HG03342 (cell line): ENCODE results near the gene TBCD.
"Not testable (repeated sequence)": the region's sequence is repeated elsewhere in the genome, so short reads cannot be mapped to it uniquely, and the experiment has no call there.

Experiments
- ATAC-seq: cut with Tn5 transposase; IDR thresholded peaks from one replicate; pipeline ENCODE4 v1.9.1; 2021; ENCODE audit warnings: mild to moderate bottlenecking, moderate library complexity; ENCODE audit not compliant: unreplicated experiment

TBCD gene

DNA sequence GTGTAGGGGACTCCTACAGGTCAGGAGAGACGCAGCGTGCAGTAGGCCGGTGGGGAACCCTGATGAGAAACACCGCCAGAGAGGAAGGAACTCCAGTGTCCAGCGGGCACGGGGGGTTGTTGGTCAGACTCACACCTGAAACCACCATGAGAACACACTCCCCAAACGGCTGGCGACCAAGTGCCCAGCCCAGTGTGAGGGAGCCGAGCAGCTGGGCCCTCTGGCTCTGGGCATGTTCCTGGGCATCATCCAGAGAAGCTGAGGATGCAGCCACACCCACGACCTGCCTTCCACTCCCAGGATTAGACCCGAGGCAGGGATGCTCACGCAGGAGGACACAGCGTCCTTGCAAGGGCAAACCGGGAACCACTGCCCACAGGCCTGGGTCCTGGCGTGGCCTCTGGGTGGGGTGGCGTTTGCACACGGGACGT is 196.2 kb downstream of the TBCD start:
- ATAC-seq = no peak

DNA sequence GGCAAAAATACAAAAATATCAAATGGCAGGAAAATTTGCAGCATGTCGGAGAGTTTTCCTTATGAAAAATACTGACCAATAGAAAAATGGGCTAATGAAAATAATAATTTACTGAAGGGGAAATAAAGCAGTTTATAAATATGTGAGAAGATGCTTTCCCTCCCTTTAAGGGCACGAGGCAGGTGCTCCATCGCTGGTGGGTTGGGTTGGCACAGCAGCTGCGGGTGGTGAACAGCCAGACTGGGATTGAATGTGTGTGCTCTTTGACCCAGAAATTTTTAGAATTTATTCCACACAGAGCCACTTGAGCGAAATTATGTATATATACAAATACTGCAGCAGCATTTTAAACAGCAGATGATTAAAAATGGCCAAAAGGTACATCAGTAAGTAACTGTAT is 197.1 kb downstream of the TBCD start:
- ATAC-seq = no peak

DNA sequence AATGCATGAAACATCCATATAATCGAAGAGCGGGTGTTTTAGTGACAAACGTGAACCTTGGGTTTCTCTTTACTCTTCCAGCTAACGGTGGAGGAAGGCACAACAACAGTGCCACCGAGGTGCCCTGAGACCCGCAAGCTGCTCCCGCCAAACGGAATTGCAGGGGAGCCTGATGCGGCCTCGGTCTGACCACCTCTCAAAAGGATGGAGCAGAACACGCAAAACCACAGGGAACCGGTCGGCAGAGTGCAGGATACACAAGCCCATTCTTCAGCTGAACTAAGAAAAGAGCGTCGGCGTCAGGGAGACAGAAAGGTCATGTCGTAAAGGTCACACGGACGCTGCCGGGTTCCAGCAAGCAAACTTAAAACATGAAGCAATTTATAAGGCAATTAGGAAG is 197.5 kb downstream of the TBCD start:
- ATAC-seq = no peak

DNA sequence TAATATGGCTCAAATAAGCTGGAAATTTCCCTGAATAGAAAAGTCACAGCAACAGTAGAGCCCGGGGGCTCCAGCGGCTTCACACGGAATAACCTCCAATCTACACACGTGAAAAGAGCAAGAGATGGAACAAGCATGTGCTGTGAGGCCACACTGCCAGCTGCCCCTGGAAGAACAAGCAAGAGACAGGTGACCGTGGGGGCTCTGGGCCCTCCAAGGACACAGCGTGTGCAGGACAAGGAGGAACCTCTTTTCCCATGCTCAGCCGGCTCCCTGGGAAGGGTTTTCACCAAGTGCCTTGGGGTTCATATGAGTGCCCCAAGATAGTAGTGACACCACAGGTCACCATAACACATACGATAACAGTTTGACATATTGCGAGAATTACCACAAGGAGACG is 198.1 kb downstream of the TBCD start:
- ATAC-seq = no peak

DNA sequence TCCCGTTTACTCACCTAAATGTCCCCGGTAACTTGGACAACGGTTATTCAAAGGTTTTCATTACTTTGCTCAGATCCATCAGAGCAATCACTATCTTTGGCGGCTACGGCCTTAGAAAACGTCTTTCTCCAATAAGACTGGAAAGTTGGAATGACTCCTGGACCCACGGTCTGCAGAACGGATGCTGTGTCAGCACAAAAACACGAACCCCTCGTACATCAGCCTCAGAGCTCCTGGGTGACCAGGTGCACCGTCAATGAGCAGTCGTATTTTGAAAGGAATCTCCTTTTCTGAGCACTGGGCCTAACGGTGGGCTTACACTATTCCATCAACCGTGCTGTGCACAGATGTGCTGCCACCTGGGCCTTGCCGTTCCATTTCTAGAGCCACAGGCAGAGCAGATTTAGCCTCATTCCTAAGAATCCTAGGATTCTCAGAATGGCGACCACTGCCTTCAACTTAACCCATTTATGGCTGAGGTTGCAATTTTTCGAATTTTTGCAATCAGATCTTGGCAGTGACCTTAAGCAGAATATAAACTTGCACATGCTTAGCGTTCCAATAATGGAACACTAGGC is 198.7 kb downstream of the TBCD start:
- no peak for ATAC-seq

DNA sequence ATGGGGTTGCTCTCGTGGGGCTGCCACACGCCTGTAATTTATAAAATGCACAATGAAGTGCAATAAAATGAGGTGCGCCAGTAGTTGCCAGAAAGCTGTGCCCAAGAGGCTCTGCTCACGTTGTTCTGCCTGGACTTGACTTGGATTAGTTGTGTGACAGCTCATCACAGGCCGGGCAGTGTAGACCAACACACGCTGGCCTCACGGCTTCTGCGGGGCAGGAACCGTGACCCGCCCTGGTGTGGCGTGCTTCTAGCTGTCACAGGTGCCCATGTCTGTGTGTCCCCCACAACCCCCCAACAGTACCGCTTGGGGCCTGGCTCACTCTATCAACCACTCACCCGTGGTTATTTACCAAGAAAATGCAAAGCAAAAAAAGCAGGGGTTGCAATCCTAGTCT is 200.2 kb downstream of the TBCD start:
- no peak for ATAC-seq

DNA sequence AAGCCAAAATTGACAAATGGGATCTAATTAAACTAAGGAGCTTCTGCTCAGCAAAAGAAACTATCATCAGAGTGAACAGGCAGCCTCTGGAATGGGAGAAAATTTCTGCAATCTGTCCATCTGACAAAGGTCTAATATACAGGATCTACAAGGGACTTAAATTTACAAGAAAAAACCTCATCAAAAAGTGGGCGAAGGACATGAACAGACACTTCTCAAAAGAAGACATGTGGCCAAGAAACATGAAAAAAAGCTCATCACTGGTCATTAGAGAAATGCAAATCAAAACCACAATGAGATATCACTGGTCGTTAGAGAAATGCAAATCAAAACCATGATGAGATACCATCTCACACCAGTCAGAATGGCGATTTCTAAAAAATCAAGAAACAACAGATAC is 203.2 kb downstream of the TBCD start:
- ATAC-seq = not testable (repeated sequence)

DNA sequence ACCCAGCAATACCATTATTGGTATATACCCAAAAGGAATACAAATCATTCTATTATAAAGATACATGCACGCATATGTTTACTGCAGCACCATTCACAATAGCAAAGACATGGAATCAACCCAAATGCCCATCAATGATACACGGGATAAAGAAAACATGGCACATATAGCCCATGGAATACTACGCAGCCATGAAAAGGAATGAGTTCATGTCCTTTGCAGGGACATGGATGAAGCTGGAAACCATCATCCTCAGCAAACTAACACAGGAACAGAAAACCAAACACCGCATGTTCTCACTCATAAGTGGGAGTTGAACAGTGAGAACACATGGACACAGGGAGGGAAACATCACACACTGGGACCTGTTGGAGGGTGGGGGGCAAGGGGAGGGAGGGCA is 203.8 kb downstream of the TBCD start:
- ATAC-seq = not testable (repeated sequence)

DNA sequence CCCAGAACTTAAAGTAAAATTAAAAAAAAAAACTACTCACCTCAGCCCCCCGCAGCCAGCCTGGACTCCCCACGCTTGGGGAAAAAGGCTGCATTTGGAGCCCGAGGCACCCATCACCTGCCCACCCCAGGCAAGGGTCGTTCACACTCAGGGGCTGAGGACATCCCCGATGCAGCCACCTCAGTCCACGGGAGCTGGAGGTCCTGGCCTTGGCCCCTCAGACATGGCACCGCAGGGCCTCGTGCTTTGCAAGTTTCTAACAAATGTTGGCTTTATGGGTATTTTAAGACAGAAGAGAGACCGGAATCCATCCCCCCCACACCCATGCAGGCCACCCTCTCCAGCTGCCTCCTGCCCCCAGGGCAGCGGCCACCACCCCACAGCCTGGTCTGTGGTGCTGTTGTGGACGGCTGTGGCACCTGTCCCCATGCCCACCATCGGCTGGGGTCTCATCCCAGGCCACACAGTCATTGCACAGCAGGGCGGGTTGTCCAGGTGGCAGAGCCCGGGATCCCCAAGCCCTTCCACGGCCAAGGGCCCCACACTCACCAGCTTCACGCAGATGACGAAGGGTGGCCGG is 204.4 kb downstream of the TBCD start:
- ATAC-seq = no peak

DNA sequence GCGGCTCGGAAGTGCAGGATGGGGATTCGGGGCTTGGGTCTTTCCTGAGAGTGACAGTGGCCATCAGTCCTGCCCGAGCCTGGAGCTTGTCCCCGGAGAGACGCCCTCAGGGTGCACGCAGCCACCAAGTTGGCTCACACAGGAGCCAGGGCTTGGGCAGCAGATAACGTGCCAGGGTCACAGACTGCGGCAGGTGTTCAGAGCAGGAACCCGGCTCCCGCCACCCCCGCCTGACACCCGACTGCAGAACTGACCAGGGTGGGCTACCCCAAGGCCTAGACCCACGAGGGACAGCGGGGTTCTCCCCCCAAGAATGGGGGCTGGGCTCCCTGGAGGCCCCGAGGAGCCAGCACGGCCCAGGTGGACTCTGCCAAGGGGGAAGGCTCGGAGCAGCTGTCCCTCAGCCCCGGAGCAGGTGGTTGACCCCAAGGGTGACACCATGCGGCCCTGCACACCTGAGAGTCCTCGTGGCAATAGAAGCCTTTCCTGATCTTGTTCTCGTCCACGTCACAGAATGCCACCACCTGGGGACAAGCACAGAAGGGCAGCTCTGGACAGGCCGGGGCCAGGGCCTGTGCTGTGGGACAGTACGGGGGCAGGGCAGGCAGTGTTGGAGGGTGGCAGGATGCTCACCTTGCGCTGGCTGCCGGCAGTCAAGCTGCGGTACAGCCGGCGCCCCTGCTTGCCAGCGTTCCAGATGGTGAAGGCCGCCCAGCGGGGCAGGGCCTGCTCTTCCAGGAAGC is 205.0 kb downstream of the TBCD start:
- no peak for ATAC-seq

DNA sequence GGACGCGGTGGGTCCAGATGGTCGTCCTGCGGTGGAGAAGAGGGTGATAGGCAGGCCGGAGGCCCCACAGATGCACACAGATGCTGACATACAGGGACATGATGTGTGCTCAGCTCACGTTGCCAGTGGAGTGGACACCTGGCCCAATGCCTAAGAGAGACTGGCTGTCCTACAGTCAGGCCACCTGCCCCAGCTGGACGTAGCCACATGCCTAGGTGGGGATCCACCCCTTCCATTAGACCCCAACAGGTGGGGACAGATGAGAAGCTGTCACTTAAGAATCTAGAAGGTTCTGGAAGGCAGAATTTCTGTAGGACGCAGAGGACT is 205.6 kb downstream of the TBCD start:
- no peak for ATAC-seq

DNA sequence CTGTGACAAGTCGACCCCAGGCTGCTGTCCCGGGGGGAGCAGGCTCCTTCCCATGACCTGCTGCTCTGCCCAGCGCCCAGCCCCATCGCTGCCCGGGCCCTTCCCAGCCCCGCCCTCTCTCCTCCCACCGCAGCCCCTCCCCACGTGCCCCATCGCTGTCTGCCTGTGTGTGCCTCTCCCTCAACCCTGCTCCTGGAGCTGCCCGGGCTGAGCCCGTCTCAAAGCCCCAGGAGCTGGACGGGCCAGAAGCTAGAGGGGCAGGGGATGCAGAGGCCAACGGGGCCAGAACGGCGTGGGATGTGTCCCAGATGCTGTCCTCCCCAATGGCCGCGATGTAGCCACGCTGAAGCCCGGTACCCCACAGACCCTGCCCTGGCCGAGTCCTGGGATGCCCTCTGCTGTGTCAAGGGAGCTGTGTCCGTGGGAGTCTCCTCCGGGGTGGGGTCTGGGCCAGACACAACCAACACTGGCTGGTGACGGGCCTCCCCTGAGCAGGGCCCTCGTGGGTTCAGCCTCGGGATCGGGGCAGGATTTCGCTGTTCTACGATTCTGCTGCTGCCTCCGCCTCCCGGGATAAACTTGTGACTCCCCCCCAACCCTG is 206.2 kb downstream of the TBCD start:
- ATAC-seq = no peak

DNA sequence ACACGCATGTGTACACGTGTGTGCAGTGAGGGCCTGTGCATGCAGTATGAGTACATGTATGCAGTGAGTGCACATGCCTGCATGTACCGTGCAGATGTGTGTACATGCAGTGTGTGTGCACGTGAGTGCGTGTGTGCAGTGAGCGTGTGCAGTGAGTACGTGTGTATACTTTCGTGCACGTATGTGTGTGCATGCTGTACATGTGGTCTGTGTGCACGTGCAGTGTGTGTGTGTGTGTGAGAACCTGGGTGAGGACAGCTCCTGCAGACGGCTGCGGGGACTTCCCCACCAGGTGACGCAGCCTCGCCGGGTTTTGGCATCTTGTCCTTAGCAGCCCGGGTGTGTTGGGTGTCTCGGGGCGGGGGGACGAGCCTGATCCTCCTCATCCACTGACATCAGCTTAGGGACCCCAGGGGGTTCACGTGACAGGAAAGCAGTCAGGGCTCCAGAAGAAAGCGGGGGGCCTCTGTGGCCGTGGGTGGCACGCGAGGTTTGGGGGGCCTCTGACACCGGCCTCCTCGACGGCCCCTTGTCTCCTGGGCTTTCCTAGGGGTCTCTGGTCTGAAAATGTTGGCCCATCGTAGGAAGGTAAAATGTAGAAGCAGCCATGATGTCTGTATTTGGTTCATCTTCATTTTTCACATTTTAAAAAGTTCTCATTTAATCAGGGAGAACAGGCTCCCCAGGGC is 207.5 kb downstream of the TBCD start:
- no peak for ATAC-seq

DNA sequence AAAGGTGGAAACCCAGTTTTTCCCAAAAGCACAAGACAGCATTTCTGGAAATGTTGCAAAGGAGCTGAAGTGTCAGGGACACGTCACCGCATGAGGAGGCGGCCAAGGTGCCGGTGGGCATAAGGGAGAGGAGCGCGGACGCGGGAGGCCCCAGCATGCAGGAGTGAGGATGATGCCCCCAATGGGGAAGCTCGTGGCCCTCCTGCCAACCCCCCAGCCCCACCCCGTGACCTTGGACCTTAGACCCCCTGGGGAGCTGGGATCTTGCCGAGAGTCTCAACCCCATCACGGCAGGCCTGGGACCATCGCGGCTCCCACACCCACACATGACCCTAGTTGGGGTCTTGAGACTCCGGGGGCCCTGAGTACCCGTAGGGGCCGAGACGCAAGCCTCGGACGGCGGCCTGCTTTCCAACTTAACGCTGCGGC is 208.1 kb downstream of the TBCD start:
- no peak for ATAC-seq

DNA sequence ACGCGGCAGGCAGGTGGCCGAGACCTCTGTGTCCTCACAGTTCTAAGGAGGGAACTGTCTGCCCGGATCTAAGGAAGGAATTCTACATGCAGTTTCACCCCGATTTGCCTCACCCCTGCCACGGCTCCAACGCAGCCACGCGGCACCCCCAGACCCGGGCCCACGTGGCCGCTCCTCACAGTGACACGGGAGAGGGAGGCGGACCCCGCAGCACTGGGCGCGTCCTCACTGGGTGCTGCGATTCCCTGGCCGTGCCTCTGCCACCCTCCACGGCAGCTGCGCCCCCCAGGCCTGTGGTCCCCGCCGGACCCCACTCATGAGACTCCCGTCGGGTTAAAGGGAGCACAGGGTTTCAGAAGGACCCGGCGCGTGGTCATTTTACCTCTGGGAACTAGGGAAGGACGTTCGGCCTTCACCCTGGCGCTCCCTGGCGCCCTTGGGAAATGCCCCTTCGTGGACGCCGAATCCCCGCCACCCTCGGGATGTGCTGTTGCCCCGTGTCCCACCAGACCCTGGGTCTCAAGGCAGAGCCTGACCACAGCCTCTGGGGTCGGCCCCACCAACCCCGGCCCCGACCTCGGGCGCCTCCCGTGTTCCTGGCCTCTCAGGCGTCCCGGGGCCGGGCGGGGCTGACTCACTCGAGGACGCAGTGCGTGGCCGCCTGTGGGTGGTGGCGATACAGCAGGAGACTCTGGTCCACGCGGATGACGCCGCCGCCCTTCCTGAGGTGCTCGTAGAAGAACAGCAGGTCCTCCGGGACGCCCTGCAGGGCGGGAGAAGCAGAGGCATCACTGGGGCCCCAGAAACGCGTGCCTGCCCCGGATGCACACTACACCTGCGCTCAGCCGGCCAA is 208.8 kb downstream of the TBCD start:
- no peak for ATAC-seq

DNA sequence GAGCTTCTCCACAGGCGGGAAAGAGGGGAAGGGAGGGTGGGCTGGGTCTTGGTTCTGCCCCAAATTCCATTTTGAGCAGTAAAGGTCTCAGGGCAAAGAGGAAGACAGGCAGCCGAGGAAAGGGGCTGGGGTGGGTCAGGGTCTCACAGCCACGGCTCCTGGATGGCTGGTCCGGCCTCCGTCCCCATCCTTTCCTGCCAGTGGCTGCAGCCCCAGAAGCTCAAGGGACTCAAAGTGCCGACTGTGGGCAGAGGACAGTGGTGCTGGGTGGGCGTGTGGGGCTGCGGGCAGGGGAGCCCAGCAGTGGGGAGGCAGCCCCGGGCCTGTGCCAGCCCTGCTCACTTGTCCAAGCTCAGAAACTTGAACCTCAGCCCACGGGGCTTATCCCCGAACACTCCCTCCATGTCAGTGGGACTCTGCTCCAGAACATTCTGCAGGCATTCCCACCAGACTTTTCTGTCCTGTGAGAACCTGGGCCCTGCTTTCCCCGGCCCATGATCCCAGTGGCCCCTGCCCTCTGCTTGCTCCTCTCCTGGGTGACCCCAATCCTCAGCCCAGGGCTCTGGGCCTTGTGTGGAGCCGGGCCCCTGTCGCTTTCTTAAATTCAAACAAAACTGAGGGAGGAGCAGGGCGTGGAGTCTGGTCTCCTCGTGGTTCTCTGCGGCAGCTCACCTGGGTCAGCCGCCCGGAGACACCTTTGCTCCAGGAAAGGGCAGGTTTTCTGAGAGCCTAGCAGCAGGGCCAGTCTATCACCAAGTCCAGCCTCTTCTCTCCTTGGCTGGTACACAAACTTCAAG is 209.7 kb downstream of the TBCD start:
- ATAC-seq = no peak

DNA sequence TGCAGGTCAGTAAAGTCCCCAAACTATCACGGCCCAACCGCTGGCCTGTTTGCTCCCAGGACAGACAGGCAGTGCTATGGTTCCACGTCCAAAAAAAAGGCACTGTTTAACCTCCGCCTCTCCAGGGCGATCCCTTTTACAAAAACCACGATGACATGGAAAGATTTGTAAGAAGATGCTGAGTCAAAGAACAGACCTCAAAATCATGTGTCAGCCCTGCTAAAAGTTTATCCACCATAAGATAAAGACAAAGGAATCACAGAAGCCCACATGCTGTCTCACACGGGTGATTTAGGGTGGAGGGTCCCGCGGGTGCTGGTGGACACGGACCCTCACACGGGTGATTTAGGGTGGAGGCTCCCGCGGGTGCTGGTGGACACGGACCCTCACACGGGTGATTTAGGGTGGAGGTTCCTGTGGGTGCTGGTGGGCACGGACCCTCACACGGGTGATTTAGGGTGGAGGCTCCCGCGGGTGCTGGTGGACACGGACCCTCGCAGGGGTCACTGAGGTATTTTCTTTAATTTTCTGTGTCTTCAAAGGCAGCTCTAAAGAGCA is 210.4 kb downstream of the TBCD start:
- ATAC-seq = no peak

DNA sequence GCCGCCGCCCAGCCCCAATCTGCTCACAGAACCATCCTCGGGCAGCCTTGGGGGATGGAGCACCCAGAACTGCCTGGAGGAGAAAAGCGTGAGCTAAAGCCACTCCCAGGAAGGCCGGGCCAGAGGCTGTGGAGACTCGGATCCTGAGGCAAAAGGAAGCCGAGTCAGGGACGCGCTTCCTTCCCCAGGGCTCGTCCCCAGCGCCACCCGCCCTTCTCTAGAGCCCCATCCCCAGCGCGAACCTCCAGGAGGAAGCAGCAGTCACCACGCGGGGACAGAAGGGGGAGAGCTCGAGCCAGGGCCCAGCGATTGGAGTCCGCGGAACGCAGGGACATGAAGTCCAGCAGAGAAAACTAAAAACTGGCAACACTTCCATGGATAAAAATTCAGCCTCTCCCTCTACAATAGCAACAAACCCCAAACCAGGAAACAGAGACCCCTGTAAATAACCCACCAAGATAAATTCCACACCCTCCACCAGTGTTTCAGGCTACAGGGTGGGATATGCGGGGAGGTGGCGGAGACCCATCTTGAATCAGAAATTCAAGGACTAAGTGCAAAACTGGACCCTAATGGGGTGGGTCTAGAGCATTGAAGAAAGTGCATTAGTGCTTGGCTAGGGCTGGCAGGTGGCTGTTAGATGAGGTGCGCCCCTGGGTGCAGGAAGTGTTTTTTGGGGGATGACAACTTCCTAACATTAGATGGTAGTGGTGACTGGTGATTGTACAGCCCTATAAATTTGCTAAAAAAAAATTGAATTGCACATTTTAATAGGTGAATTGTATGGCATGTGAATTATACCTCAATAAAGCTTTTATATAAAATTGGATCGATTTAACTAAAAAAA is 211.5 kb downstream of the TBCD start:
- ATAC-seq = no peak

DNA sequence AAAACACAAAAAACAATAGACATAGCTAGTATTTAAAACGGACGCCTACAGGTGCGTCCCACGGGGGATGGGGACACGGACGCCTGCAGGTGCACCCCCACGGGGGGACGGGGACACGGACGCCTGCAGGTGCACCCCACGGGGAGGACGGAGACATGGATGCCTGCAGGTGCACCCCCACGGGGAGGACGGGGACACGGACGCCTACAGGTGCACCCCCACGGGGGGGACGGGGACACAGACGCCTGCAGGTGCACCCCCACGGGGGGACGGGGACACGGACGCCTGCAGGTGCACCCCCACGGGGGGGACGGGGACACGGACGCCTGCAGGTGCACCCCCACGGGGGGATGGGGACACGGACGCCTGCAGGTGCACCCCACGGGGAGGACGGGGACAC is 212.6 kb downstream of the TBCD start:
- ATAC-seq = not testable (repeated sequence)
